Activated CD8-positive, alpha-beta memory T cell treated with anti-CD3 and anti-CD28 coated beads, Interleukin-2, amount 50 U/mL, for 24 hours (primary cell): ENCODE measurements around the gene CLEC16A.

Source experiments
- DNase-seq: peaks from one replicate; pipeline ENCODE4 v3.0.0-alpha.2; 2020; ENCODE audit errors: extremely low read depth

Gene CLEC16A

DNA sequence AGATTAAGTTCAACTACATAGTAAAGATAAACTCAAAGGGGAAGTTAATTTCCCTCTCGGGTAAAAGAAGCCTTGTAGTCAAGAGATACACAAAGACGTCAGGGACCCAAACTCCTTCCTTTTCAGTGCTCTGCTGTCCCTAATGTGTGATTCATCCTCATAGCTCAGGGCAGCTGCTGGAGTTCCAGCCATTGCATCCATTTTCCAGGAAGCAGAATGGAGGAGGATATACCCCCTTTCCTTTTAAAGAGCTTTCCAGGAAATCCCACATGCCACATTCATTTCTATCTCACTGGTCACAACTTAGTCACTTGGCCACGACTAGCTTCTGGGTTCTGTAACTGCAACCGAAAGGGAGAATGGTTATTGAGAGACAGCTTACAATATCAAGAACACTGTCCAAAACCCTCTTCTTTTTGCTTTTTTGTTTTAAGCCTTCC, 216.3 kb downstream of the CLEC16A start:
- DNase-seq = no peak

GRCh38 chr16:11161439-11161838, 217.1 kb downstream of the CLEC16A start:
- DNase-seq = no peak

DNA sequence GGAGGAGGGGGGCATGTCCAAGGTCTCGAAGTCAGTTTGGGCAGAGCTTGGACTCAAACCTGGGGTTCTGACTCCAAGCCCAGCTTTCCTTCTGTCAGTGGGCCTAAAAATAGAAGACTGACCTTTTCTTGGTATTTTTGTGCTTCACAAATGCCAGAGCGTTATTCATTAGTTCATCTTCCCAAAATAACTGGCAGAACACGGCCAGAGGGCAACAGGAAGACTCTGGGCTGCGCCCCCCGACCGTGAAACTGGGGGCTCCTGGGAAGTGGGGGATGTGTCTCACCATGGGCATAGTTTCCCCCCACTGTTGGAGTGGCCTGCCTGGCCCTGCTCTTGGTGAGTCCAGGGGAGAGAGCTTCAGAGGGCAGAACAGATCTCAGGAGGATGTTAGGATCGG, 217.6 kb downstream of the CLEC16A start:
- DNase-seq = no peak

- no peak for DNase-seq
Observed at GRCh38 chr16:11162586-11163268, 218.4 kb downstream of the CLEC16A start.

DNA sequence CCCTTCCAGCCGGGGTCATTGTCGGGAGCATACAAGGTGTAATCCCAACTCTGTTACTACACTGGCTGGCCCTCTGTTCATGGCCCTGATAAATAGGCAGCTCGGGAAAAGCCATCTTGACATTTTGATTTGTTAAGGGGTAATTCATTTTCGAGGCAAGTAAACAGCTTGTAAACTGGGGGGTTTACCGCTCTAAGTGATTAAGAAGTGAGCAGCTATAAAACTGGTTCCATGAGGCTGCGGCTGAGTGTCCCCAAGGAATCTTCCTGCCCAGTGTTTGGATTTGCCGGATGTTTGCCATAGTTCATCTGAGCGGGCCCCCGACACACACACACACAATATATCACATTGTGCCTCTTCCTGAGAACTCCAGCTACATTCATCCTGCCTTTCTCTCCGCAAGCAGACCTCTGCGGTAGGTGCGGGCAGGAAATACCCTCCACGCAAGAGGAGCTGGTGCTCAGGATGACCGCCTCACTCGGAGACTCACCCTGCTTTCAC, 219.4 kb downstream of the CLEC16A start:
- DNase-seq = no peak

DNA sequence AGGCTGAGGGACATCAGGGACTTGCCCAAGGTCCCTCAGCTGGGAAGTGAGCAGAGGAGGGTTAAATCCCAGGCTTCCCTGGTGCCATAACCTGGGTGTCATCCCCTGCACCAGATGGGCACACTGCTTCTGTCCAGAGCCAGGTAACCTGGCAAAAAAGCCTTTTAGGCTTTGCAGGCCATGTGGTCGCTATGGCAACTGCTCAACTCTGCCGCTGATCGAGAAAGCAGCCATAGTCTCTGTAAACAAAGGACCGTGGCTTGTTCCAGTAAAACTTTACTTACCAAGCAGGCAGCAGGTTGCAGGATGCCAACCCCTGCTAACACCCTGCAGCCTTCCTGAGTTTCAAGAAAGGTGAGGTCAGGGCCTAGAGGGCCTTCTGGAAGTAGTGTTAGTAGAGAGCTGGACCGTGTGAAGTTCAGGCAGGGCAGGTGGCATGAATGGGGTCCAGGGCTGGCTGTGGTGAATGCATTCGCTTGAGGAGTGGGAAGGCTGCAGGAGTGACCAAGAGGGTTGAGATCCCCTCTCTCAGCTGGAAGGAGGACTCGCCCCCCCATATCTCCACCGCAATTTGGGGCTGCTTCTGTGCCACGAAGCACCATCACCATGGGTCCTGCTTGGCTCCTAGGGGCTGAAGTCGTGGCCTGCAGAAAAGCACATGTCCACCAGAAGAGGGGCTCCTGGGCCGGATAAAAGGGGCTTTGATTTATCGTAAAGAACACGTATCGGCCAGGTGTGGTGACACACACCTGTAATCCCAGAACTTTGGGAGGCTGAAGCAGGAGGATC, 220.3 kb downstream of the CLEC16A start:
- DNase-seq = no peak

GRCh38 chr16:11165349-11165748, 221.0 kb downstream of the CLEC16A start:
- no peak for DNase-seq

DNA sequence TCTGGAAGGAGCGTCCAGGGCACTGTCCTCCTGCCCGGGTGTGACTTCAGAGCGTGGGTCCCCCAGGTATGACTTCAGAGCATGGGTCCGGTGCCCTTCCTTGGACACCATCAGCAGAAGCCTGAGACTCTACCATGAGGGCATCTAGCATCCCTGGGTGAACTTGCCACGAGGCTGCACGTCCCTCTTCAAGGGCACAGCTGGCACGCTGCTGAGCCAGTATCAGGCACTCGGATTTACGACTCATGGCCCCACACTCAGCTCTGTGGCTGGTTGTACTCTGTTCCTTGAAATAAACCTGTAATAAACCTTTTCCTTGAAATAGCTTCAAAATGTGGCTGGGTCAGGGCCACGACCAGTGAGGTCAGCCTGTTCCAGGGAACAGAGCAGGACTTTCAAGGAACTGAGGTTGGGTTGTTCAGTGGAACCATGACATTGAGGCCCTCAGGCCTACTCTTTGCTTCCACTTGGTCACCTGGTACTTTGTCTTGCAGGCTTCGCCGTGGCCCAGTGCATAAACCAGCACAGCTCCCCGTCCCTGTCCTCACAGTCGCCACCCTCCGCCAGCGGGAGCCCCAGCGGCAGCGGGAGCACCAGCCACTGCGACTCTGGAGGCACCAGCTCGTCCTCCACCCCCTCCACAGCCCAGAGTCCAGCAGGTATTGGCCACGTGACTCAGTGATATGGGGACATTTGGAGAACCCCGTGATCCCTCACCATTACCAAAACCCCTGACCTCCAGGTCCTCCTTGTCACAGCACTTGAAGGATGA, 221.7 kb downstream of the CLEC16A start:
- no peak for DNase-seq

GRCh38 chr16:11167581-11167980, 223.2 kb downstream of the CLEC16A start:
- no peak for DNase-seq

GRCh38 chr16:11168386-11169051, 224.2 kb downstream of the CLEC16A start:
- DNase-seq = no peak

DNA sequence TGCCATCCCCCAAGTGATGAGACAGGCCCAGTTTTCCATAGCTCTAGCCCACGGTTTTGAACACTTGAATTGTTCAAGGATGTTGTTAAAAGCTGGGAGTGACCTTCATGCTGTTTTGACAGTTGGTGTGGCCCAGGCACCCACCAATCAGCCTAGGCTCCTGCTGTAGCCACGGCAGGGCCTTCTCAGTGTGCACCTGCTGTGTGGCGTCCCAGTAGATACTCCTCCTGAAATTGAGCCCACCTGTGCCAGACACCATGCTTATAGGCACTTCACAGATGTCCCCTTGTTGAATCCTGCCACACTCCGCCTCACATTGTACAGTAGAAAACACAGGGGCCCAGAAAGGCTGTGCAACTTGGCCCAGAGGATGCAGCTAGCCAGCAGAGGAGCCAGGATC, 225.3 kb downstream of the CLEC16A start:
- no peak for DNase-seq

GRCh38 chr16:11170201-11170600, 225.8 kb downstream of the CLEC16A start:
- DNase-seq = no peak

GRCh38 chr16:11170696-11171447, 226.5 kb downstream of the CLEC16A start:
- DNase-seq = no peak

DNA sequence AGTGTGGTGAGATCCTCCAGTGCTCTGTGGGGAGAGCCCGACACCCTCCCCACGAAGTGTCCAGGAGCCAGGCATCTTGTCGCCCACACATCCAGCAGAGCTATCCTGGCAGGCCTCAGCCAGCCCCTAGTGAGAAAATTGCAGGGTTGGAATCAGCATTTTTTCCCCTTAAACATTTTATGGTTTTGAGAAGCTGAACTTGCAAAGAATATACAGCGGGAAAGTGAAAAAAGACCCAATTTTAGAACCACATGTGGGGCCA, 227.0 kb downstream of the CLEC16A start:
- no peak for DNase-seq

- no peak for DNase-seq
Observed at GRCh38 chr16:11171757-11172299, 227.5 kb downstream of the CLEC16A start.

DNA sequence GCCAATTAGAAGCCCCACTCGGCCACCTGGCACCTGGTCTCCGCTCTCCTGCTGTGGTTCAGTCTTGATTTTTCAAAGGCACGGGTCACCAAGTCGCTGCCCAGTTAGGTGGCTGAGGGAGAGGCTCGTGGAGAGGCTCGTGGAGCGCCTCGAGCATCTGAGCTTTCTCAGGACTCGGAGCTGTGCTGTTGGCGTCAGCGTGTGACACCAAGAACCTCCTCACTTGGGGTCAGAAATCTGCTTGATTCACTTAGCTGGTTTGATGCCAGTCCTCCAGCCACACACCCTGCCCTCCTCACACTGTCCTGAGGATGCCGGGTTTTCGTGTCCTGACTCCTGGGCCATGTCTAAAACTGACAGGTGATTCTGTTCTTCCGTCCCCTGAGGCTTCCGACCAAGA, 229.1 kb downstream of the CLEC16A start:
- no peak for DNase-seq

DNA sequence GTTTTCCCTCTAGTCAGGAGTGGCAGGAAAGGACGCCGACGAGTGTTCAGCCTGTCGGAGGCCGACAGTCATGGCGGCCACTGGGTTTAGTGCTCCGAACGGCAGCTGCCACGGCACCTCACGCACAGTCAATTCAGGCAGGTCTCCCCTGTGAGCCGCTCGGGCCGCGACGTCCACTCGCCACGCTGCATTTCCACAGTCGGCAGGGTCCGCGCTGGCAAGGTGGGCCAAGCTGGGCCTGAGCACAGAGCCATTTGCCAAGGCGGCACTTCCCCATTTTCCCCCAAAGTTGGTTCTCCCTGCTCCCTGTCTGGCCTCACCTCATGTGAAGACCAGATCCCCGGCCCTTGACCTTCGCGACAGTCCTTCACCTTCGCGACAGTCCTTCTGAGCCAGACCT, 229.8 kb downstream of the CLEC16A start:
- DNase-seq = no peak

GRCh38 chr16:11175106-11175786, 230.9 kb downstream of the CLEC16A start:
- no peak for DNase-seq

GRCh38 chr16:11175787-11176341, 231.5 kb downstream of the CLEC16A start:
- no peak for DNase-seq

GRCh38 chr16:11177578-11178160, 233.3 kb downstream of the CLEC16A start:
- no peak for DNase-seq
